Measurements from ENCODE around the gene CACNB4.
"Not testable (repeated sequence)": the region's sequence is repeated elsewhere in the genome, so short reads cannot be mapped to it uniquely, and the experiment has no call there.

CACNB4 gene

DNA sequence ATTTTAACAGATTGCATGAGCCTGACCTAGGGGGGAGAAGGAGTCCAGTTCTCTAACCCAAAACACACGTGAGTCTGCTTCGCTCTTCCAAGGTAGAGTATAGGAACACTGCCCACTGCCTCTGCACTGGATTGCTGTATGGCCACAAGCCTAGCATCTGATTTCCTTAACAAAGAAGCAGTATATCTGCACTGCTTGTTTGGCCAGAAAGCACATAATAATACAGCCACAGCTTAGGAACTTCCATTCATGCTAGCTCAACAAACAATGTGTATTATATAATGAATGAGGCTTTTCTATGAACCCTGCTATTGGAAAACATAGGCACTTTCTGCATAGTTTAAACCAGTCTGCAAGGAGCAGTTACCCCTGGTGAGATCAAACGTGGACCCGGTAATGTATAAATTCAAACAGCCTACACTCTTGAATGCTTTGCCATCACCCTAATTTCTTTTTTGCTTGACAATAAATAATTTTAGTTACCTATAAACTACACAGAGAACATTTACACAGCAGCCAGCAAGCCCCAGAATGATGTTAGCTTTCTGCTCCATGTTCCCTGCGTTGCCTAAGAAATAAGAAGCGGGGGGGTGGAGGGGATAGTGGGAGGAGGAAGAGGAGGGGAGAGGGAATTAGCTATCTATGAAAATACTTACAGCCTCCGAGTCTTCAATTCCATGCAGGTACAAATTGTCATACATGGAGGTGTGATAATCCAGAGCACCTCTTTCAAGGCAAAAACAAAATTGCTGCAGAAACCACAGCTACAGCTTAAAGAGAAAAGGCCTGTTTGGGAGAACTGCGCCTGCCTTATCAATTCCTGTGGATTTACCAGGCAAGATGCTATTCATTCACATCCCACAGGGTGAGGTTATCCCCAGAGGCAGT is 125.6 kb downstream of the CACNB4 start:
- no peak for DNase-seq

- no peak for DNase-seq
Measured at GRCh38 chr2:151972241-151973012, 126.4 kb downstream of the CACNB4 start.

GRCh38 chr2:151971301-151972051 is 127.4 kb downstream of the CACNB4 start:
- DNase-seq, result no peak

- no peak for DNase-seq
Measured at GRCh38 chr2:151968770-151969470, 129.9 kb downstream of the CACNB4 start.

GRCh38 chr2:151967829-151968722 is 130.8 kb downstream of the CACNB4 start:
- DNase-seq, result no peak

DNA sequence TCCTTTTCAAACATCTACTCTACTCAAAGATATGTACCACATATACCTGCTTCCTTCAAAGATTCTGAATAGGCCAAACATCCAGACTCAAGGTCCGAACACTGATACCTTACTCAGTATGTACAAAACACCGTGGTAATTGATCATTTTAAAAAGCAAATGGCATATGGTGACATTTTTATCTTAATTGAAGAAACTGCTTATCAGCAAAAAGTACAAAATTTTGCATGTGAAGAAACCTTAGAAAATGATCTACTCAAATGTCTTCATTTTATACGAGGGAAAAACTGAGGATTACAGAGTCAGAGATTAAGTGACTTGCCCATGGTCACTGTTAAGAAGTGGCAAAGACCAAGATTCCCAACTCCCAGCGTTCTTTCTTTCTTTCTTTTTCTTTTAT is 133.0 kb downstream of the CACNB4 start:
- DNase-seq, result no peak

DNA sequence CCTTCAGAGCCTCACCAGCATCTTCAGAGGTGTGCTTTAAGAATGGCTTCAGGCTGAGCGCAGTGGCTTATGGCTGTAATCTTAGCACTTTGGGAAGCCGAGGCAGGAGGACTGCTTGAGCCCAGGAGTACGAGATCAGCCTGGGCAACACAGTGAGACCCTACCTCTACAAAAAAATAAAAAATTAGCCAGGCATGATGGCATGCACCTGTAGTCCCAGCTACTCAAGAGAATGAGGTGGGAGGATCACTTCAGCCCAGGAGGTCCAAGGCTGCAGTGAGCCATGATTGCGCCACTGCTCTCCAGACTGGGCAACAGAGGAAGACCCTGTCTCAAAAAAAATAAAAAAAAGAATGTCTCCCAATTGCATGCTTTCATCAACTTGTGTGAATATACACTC is 137.3 kb downstream of the CACNB4 start:
- no peak for DNase-seq

DNA sequence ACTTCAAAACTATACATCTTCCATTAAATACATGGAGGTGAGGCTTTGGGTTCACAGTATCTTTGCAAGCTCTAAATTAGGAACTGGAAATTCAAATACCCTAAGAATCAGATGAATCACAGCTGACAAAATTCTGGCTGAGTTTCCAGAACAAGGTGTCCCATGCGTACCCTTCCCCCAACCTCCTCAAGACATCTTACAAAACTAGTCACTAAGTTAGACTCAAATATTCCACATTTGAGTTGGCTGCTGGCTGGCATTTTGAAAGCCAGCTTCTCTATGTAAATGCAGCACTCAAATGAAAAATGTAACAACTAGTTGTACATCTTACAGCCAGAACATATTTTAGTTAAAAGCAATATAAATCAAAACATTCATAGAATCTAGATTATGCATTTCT is 139.6 kb downstream of the CACNB4 start:
- DNase-seq, result no peak

GRCh38 chr2:151953467-151953866 is 145.4 kb downstream of the CACNB4 start:
- no peak for DNase-seq

DNA sequence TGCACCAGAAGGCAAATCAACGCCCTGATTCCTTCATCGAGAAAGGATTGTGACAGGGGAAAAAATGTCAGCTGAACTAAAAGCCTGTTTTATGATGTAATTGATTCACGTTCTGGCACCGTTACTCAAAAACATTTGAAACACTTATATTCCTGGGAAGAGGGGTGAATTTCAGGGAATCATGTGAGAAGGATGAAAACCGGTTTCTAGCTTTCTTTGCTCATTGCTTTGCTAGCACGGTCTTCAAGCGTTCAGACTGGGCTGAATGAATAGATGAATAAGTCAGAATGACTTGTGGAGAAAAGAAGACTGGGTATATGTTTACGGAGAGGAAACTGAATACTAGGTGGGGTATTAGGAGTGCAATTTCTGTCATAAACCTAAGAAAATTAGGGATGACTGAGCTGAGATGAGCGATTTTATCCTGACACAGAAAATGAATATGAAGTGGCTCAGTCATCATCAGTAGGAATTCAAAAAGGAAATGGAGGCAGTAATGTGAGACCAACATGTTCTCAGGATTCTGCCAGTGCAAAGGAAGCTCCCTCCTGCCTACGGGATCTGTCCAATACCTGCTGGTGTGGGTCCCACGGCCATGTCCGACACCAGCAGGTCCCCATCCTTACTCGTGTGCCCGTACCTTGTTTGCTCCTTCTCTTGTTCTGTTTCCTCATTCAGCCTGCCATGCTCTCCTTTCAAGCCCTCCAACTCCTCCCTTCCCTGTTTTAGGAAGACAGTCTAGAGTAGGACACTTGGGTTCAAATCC is 146.0 kb downstream of the CACNB4 start:
- DNase-seq, result no peak

DNA sequence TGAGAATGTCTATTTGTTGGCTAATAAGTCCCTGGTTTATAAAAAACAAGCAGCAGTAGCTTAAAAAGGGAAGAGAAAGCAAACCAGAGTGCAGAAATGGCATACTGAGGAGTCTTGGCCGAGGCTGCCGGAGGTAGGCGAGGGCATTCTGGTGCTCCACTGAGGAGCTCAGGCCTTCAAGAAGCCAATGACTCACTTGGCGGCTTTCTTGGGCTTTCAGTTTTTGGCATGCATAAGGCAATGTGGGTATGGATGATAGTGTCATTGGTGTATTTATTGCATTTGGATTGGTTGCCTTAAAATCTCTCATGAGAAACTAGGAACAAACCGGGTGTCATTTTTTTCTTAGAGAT is 151.1 kb downstream of the CACNB4 start:
- DNase-seq, result no peak

DNA sequence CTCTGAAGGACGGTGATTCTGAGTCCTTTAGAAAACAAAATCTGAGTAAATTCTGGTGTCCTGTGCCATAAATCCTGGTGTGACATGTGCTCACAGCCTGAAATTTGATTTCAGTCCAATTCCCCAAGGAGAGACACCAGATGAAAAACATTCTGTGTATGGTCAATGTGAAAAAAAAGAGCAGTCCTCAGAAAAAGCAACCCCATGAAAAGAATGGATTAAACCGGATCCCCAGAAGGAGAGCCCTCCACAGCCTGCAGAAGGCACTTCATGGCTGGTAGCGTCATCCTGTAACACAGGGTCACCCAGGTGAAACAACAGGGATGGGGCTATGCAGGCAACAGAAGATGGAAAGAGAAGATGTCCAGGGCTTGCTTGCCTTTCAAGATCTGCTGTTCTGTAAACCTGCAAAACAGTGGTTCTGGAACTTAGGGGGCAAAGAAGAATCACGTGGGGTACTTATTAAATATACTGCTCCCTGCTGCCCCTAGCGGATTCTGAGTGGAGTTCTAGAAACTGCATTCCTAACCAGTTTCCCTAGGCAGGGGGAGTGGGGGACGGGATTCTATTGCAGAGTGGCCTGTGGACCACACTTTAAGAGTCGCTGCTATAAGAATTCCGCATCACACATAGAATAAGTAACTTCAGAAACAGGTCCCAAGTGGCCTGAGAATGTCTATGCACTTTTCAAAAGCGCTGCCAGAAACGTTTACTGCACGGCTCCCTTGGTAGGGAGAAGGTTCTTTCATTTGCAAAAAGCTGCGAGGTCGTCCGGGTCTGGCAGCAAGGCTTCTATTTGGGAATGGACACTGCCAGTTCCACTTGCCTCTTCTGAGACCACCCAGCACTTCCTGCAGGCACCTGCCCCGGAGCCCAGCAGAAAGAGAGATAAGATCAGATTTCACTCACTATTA is 151.7 kb downstream of the CACNB4 start:
- DNase-seq, result peak in 1 of 2 experiments; percentile 3

DNA sequence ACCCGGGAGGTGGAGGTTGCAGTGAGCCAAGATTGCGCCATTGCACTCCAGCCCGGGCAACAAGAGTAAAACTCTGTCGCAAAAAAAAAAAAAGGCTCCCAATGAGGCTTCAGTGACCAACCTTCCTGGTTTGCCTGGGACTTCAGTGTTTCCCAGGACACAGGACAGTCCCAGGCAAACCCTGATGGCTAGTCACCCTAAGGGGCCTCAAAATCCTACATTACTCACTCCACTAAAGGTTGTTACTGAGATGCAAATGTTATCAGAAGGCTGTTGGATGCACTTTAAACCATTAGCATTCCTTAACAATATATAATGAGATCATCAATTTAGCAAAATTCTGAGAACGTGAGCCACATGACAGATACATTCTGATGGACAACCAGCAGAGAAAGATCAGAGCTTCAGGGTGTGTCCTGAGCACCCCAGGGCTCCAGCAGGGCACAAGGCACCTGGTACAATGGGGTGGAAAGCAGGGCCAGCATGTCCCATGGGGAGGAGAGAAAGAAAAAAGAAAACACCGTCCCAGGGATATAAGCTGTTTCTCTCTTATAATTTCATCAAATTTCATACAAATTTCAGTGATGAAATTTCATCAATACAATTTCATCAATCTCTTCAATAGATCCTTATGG is 152.5 kb downstream of the CACNB4 start:
- no peak for DNase-seq

- DNase-seq, result no peak
Measured at GRCh38 chr2:151945602-151946001, 153.2 kb downstream of the CACNB4 start.

DNA sequence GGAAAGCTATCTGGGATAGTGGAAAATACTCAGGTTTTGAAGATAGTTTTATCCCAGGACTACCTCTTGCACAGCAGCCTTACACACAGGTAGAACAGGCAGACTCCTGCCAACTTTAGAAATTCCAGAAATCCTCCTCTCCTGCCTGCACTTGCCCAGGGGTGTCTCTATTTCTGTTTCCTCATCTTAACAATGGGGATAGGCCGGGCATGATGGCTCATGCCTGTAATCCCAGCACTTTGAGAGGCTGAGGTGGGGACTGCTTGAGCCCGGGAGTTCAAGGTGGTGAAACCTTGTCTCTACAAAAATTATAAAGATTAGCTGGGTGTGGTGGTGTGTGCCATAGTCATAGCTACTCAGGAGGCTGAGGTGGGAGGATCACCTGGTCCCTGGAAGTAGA is 153.7 kb downstream of the CACNB4 start:
- no peak for DNase-seq

- DNase-seq, result no peak
Measured at GRCh38 chr2:151943461-151943860, 155.4 kb downstream of the CACNB4 start.

GRCh38 chr2:151942540-151943205 is 156.2 kb downstream of the CACNB4 start:
- DNase-seq, result not testable (repeated sequence)

DNA sequence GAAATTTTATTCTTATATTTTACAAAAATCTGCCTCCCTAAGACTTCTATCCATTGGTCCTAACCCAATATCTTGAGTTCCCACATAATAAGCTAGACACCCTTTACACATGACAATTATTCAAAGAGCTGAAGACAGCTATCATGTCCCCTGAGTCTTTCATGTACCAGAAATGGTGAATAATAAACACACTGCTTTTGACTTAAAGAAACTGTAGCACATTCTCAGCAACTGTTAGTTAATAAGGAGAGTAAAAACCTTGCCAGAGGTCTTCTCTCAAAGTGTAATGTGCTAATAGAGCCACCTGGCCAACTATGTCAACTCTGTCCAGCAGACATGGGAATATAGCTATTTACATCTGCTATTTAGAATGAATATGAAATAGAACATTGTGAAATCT is 160.9 kb downstream of the CACNB4 start:
- DNase-seq, result no peak

GRCh38 chr2:151936626-151937025 is 162.2 kb downstream of the CACNB4 start:
- DNase-seq, result no peak

All from SHP77 (cell line).